ENCODE measurements around the gene RAPH1. TPM values are rescaled to one million over a fixed set of nuclear protein-coding genes. Genes with fewer than 3 reads are reported as not detected.
"Not testable (repeated sequence)": the region's sequence is repeated elsewhere in the genome, so short reads cannot be mapped to it uniquely, and the experiment has no call there.

The RAPH1 gene
- total and polyA plus RNA-seq, 9 donors, result 16.6 to 33.5 (median 27.4) TPM

GRCh38 chr2:203549406-203549805 is 14.3 kb upstream of the RAPH1 start:
- no peaks in the 10 kb centered on the region for H3K27me3 ChIP-seq (ENCODE audit: control insufficient read depth, insufficient read depth, low read length)
- H3K4me3 ChIP-seq (ENCODE audit: low read length), result no peak overlapping the region
- no peak for DNase-seq
- no peaks in the 10 kb centered on the region for H3K36me3 ChIP-seq (ENCODE audit: control insufficient read depth, insufficient read depth, low read length)
- no peaks in the 10 kb centered on the region for H3K9me3 ChIP-seq (replicated peaks; ENCODE audit: control insufficient read depth, low read depth, low read length)
- H3K27ac ChIP-seq (ENCODE audit: low read length), result no peak overlapping the region
- H3K4me1 ChIP-seq (ENCODE audit: control insufficient read depth, insufficient read depth, low read length), result peaks cover 4% of the 10 kb centered on the region

- Histone ChIP-seq H3K36me3 (ENCODE audit: control insufficient read depth, insufficient read depth, low read length) (no peaks in the 10 kb centered on the region), H3K27me3 (ENCODE audit: control insufficient read depth, insufficient read depth, low read length) (no peaks in the 10 kb centered on the region), H3K4me3 (ENCODE audit: low read length) (no peak overlapping the region), H3K4me1 (ENCODE audit: control insufficient read depth, insufficient read depth, low read length) (peaks cover 3% of the 10 kb centered on the region), H3K27ac (ENCODE audit: low read length) (no peak overlapping the region), H3K9me3 (replicated peaks; ENCODE audit: control insufficient read depth, low read depth, low read length) (no peaks in the 10 kb centered on the region)
- DNase-seq, result no peak
Observed at GRCh38 chr2:203548887-203549286, 13.8 kb upstream of the RAPH1 start.

- WGBS (ENCODE audit: insufficient coverage), result 46% methylated on average over 1 of the region's 1 CpG
- Histone ChIP-seq H3K9me3 (replicated peaks; ENCODE audit: control insufficient read depth, low read depth, low read length) (no peaks in the 10 kb centered on the region), H3K36me3 (ENCODE audit: control insufficient read depth, insufficient read depth, low read length) (no peaks in the 10 kb centered on the region), H3K27me3 (ENCODE audit: control insufficient read depth, insufficient read depth, low read length) (no peaks in the 10 kb centered on the region), H3K4me3 (ENCODE audit: low read length) (no peak overlapping the region), H3K27ac (ENCODE audit: low read length) (no peak overlapping the region), H3K4me1 (ENCODE audit: control insufficient read depth, insufficient read depth, low read length) (no peaks in the 10 kb centered on the region)
- DNase-seq, result no peak
Observed at GRCh38 chr2:203547356-203547755, 12.3 kb upstream of the RAPH1 start.

GRCh38 chr2:203544402-203544801 is 9.3 kb upstream of the RAPH1 start:
- Histone ChIP-seq H3K36me3 (ENCODE audit: control insufficient read depth, insufficient read depth, low read length) (no peaks in the 10 kb centered on the region), H3K9me3 (replicated peaks; ENCODE audit: control insufficient read depth, low read depth, low read length) (no peaks in the 10 kb centered on the region), H3K4me1 (ENCODE audit: control insufficient read depth, insufficient read depth, low read length) (no peaks in the 10 kb centered on the region), H3K27me3 (ENCODE audit: control insufficient read depth, insufficient read depth, low read length) (no peaks in the 10 kb centered on the region), H3K4me3 (ENCODE audit: low read length) (no peak overlapping the region), H3K27ac (ENCODE audit: low read length) (no peak overlapping the region)
- no peak for DNase-seq
- WGBS (ENCODE audit: insufficient coverage), result 86% methylated on average over 4 of the region's 4 CpGs

GRCh38 chr2:203543898-203544328 is 8.8 kb upstream of the RAPH1 start:
- Histone ChIP-seq H3K36me3 (ENCODE audit: control insufficient read depth, insufficient read depth, low read length) (no peaks in the 10 kb centered on the region), H3K9me3 (replicated peaks; ENCODE audit: control insufficient read depth, low read depth, low read length) (no peaks in the 10 kb centered on the region), H3K4me1 (ENCODE audit: control insufficient read depth, insufficient read depth, low read length) (no peaks in the 10 kb centered on the region), H3K27me3 (ENCODE audit: control insufficient read depth, insufficient read depth, low read length) (no peaks in the 10 kb centered on the region), H3K27ac (ENCODE audit: low read length) (no peak overlapping the region), H3K4me3 (ENCODE audit: low read length) (no peak overlapping the region)
- 100% methylated on average over 3 of the region's 8 CpGs for WGBS (ENCODE audit: insufficient coverage)
- DNase-seq, result no peak

- 100% methylated on average over 1 of the region's 3 CpGs for WGBS (ENCODE audit: insufficient coverage)
- not testable (repeated sequence) for H3K9me3 ChIP-seq (replicated peaks; ENCODE audit: control insufficient read depth, low read depth, low read length); H3K27me3 ChIP-seq (ENCODE audit: control insufficient read depth, insufficient read depth, low read length); H3K27ac ChIP-seq (ENCODE audit: low read length); DNase-seq; H3K4me1 ChIP-seq (ENCODE audit: control insufficient read depth, insufficient read depth, low read length); H3K36me3 ChIP-seq (ENCODE audit: control insufficient read depth, insufficient read depth, low read length); H3K4me3 ChIP-seq (ENCODE audit: low read length)
Observed at GRCh38 chr2:203540598-203540997, 5.5 kb upstream of the RAPH1 start.

GRCh38 chr2:203538237-203538636 is 3.1 kb upstream of the RAPH1 start:
- not testable (repeated sequence) for DNase-seq; H3K27ac ChIP-seq (ENCODE audit: low read length); H3K4me1 ChIP-seq (ENCODE audit: control insufficient read depth, insufficient read depth, low read length); H3K27me3 ChIP-seq (ENCODE audit: control insufficient read depth, insufficient read depth, low read length); H3K9me3 ChIP-seq (replicated peaks; ENCODE audit: control insufficient read depth, low read depth, low read length); H3K4me3 ChIP-seq (ENCODE audit: low read length); H3K36me3 ChIP-seq (ENCODE audit: control insufficient read depth, insufficient read depth, low read length)
- 100% methylated on average over 2 of the region's 4 CpGs for WGBS (ENCODE audit: insufficient coverage)

- not testable (repeated sequence) for H3K4me3 ChIP-seq (ENCODE audit: low read length); H3K4me1 ChIP-seq (ENCODE audit: control insufficient read depth, insufficient read depth, low read length); DNase-seq; H3K36me3 ChIP-seq (ENCODE audit: control insufficient read depth, insufficient read depth, low read length); H3K9me3 ChIP-seq (replicated peaks; ENCODE audit: control insufficient read depth, low read depth, low read length); H3K27me3 ChIP-seq (ENCODE audit: control insufficient read depth, insufficient read depth, low read length); H3K27ac ChIP-seq (ENCODE audit: low read length)
- no CpG with 5 or more reads among the region's 2 CpGs for WGBS (ENCODE audit: insufficient coverage)
Observed at GRCh38 chr2:203536586-203536951, 1.5 kb upstream of the RAPH1 start.

- Histone ChIP-seq H3K4me1 (ENCODE audit: control insufficient read depth, insufficient read depth, low read length) (peaks cover 3% of the 10 kb centered on the region), H3K27ac (ENCODE audit: low read length) (peak overlapping the region; percentile 96), H3K4me3 (ENCODE audit: low read length) (peak overlapping the region; percentile 65), H3K9me3 (replicated peaks; ENCODE audit: control insufficient read depth, low read depth, low read length) (no peaks in the 10 kb centered on the region), H3K36me3 (ENCODE audit: control insufficient read depth, insufficient read depth, low read length) (no peaks in the 10 kb centered on the region), H3K27me3 (ENCODE audit: control insufficient read depth, insufficient read depth, low read length) (no peaks in the 10 kb centered on the region)
- peak; percentile 22 for DNase-seq
- WGBS (ENCODE audit: insufficient coverage), result 4% methylated on average over 7 of the region's 14 CpGs
Observed at GRCh38 chr2:203535784-203536585, 884 bp upstream of the RAPH1 start.

- no peak for DNase-seq
- peaks cover 3% of the 10 kb centered on the region for H3K4me1 ChIP-seq (ENCODE audit: control insufficient read depth, insufficient read depth, low read length)
- H3K9me3 ChIP-seq (replicated peaks; ENCODE audit: control insufficient read depth, low read depth, low read length), result no peaks in the 10 kb centered on the region
- no peaks in the 10 kb centered on the region for H3K36me3 ChIP-seq (ENCODE audit: control insufficient read depth, insufficient read depth, low read length)
- WGBS (ENCODE audit: insufficient coverage), result under 1% methylated on average over 37 of the region's 37 CpGs
- H3K27me3 ChIP-seq (ENCODE audit: control insufficient read depth, insufficient read depth, low read length), result no peaks in the 10 kb centered on the region
- peak overlapping the region; percentile 98 for H3K4me3 ChIP-seq (ENCODE audit: low read length)
- H3K27ac ChIP-seq (ENCODE audit: low read length), result peak overlapping the region; percentile 97
Observed at GRCh38 chr2:203534621-203535077, 452 bp downstream of the RAPH1 start.

Measured in muscle of leg (tissue), 11 donors.